ENCODE measurements around the gene ST14. TPM values are rescaled to one million over a fixed set of nuclear protein-coding genes. Genes with fewer than 3 reads are reported as not detected.

ST14 gene
- total and polyA plus RNA-seq, 2 donors (not counting 1 experiment from before 2014, with no cell fraction given): under 0.01 TPM; not detected in 1

GRCh38 chr11:130199792-130200191 lies 40.2 kb downstream of the ST14 start:
- no peak for TF ChIP-seq EZH2 (IDR thresholded peaks at IDR 0.05; ENCODE audit: low read length, missing control alignments)
- TF ChIP-seq CTCF (conservative IDR thresholded peaks at IDR 0.05 in 1 of 2, IDR thresholded peaks at IDR 0.05 in 1 of 2; ENCODE audit: low read depth in 1 of 2, low read length in 2 of 2): no peak
- no peak for DNase-seq (ENCODE audit: low read depth in 2 of 2)
- Histone ChIP-seq H3K9me3 (ENCODE audit: control insufficient read depth, insufficient read depth, low read depth, low read length) (no peaks in the 10 kb centered on the region), H3K4me3 (replicated peaks in 1 of 4; ENCODE audit: control extremely low read depth in 1 of 4, insufficient read depth in 1 of 4, low read depth in 3 of 4, low read length in 4 of 4) (no peak overlapping the region), H3K9ac (ENCODE audit: insufficient read depth, low read length) (no peak overlapping the region), H3K79me2 (ENCODE audit: control insufficient read depth, insufficient read depth, low read length) (no peaks in the 10 kb centered on the region), H3K4me1 (ENCODE audit: control insufficient read depth, extremely low read depth, insufficient read depth, low read length) (no peaks in the 10 kb centered on the region), H2AFZ (ENCODE audit: low read length) (no peak overlapping the region), H3K36me3 (ENCODE audit: control insufficient read depth, insufficient read depth, low read length) (no peaks in the 10 kb centered on the region), H3K4me2 (ENCODE audit: extremely low read depth, insufficient read depth, low read length) (no peak overlapping the region), H3K27me3 (ENCODE audit: control insufficient read depth, insufficient read depth, low read length) (no peaks in the 10 kb centered on the region), H4K20me1 (ENCODE audit: control insufficient read depth, extremely low read depth, insufficient read depth, low read length) (no peaks in the 10 kb centered on the region), H3K27ac (ENCODE audit: insufficient read depth, low read length) (no peak overlapping the region)

GRCh38 chr11:130201026-130201425 lies 41.4 kb downstream of the ST14 start:
- Histone ChIP-seq H3K79me2 (ENCODE audit: control insufficient read depth, insufficient read depth, low read length) (no peaks in the 10 kb centered on the region), H3K36me3 (ENCODE audit: control insufficient read depth, insufficient read depth, low read length) (no peaks in the 10 kb centered on the region), H2AFZ (ENCODE audit: low read length) (no peak overlapping the region), H3K4me3 (replicated peaks in 1 of 4; ENCODE audit: control extremely low read depth in 1 of 4, insufficient read depth in 1 of 4, low read depth in 3 of 4, low read length in 4 of 4) (no peak overlapping the region), H3K27ac (ENCODE audit: insufficient read depth, low read length) (no peak overlapping the region), H3K27me3 (ENCODE audit: control insufficient read depth, insufficient read depth, low read length) (no peaks in the 10 kb centered on the region), H3K9ac (ENCODE audit: insufficient read depth, low read length) (no peak overlapping the region), H3K4me2 (ENCODE audit: extremely low read depth, insufficient read depth, low read length) (no peak overlapping the region), H4K20me1 (ENCODE audit: control insufficient read depth, extremely low read depth, insufficient read depth, low read length) (no peaks in the 10 kb centered on the region), H3K9me3 (ENCODE audit: control insufficient read depth, insufficient read depth, low read depth, low read length) (no peaks in the 10 kb centered on the region), H3K4me1 (ENCODE audit: control insufficient read depth, extremely low read depth, insufficient read depth, low read length) (no peaks in the 10 kb centered on the region)
- no peak for DNase-seq (ENCODE audit: low read depth in 2 of 2)
- no peak for TF ChIP-seq EZH2 (IDR thresholded peaks at IDR 0.05; ENCODE audit: low read length, missing control alignments)
- no peak for TF ChIP-seq CTCF (conservative IDR thresholded peaks at IDR 0.05 in 1 of 2, IDR thresholded peaks at IDR 0.05 in 1 of 2; ENCODE audit: low read depth in 1 of 2, low read length in 2 of 2)

- H3K27ac ChIP-seq (ENCODE audit: insufficient read depth, low read length): no peak overlapping the region
- H3K9me3 ChIP-seq (ENCODE audit: control insufficient read depth, insufficient read depth, low read depth, low read length): no peaks in the 10 kb centered on the region
- no peak overlapping the region for H3K9ac ChIP-seq (ENCODE audit: insufficient read depth, low read length)
- no peak overlapping the region for H3K4me3 ChIP-seq (replicated peaks in 1 of 4; ENCODE audit: control extremely low read depth in 1 of 4, insufficient read depth in 1 of 4, low read depth in 3 of 4, low read length in 4 of 4)
- no peak overlapping the region for H3K4me2 ChIP-seq (ENCODE audit: extremely low read depth, insufficient read depth, low read length)
- TF ChIP-seq CTCF (conservative IDR thresholded peaks at IDR 0.05 in 1 of 2, IDR thresholded peaks at IDR 0.05 in 1 of 2; ENCODE audit: low read depth in 1 of 2, low read length in 2 of 2): no peak
- no peaks in the 10 kb centered on the region for H3K27me3 ChIP-seq (ENCODE audit: control insufficient read depth, insufficient read depth, low read length)
- DNase-seq (ENCODE audit: low read depth in 2 of 2): no peak
- no peaks in the 10 kb centered on the region for H3K4me1 ChIP-seq (ENCODE audit: control insufficient read depth, extremely low read depth, insufficient read depth, low read length)
- no peaks in the 10 kb centered on the region for H3K36me3 ChIP-seq (ENCODE audit: control insufficient read depth, insufficient read depth, low read length)
- no peaks in the 10 kb centered on the region for H4K20me1 ChIP-seq (ENCODE audit: control insufficient read depth, extremely low read depth, insufficient read depth, low read length)
- no peaks in the 10 kb centered on the region for H3K79me2 ChIP-seq (ENCODE audit: control insufficient read depth, insufficient read depth, low read length)
- H2AFZ ChIP-seq (ENCODE audit: low read length): no peak overlapping the region
Observed at GRCh38 chr11:130202009-130202817, 42.6 kb downstream of the ST14 start.

All from fibroblast of lung (primary cell).